HG03280 (cell line): Measurements from ENCODE around the gene CMC1.

Source experiments
- ATAC-seq: cut with Tn5 transposase; IDR thresholded peaks from one replicate; pipeline ENCODE4 v1.9.1; 2021; ENCODE audit warnings: mild to moderate bottlenecking, moderate library complexity; ENCODE audit not compliant: unreplicated experiment

Gene CMC1

GRCh38 chr3:28295898-28296490, 54.6 kb downstream of the CMC1 start:
- ATAC-seq, result no peak

- no peak for ATAC-seq
These were observed 58.3 kb downstream of the CMC1 start for GRCh38 chr3:28299705-28300104.

DNA sequence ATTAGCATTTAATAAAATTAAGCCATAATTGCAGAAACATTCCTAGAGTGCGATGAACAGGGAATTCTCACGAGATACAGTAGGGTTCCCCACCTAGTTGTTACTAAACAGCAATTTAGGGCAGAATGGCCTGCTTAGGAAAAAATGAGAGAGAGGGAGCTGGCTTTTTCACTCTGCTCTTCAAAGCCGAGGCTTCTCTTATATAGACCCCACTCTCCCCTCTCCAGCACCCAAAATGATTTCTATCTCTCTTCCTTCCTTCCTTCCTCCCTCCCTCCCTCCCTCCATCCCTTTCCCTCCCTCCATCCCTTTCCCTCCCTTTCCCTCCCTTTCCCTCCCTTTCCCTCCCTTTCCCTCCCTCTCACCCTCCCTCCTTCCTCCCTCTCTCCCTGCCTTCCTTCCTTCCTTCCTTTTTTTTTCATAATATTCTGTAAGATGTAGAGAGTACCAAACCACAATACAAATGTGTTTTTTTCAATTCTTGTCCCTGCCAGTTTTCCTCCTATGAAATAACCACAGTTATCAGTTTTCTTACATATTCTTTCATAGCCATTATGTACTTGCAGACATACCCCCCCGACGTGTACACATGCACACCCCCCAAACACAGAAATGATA, 59.0 kb downstream of the CMC1 start:
- no peak for ATAC-seq

DNA sequence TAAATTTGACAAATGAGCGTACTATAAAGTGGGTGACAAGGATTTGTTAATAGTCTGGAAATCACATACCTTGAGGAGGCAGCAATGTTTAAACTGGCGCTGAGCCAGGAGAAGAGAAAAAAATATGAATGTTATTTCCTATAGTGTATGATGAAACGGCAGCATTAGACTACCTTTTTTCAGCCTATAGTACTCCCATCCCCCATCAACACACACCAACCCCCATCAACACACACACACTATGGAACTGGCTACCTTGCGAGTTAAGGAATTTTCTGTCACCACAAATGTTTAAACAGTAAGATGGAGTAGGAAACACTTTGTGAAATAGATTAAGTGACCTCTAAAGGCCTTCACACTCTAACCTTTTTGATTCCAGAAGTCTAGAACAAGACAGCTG, 60.3 kb downstream of the CMC1 start:
- ATAC-seq, result no peak

DNA sequence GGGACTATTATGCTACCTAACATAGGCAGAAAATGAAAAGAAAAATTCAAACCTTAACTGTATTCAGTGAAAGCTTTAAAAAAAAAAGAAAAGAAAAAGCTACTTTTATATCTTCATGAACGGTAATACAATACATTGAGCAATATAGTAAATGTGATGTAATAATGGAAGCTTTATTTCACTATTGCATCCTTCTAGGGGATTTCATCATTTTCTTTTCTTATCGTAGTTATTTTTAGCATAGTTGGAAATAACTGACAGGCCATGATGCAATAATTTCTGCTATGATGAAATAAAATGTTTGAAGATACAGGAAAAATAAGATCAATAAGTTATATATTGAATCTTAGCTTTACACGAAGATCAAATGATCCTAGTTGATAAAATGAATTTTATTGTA, 66.8 kb downstream of the CMC1 start:
- ATAC-seq, result no peak

GRCh38 chr3:28315711-28316110, 74.3 kb downstream of the CMC1 start:
- ATAC-seq, result no peak

DNA sequence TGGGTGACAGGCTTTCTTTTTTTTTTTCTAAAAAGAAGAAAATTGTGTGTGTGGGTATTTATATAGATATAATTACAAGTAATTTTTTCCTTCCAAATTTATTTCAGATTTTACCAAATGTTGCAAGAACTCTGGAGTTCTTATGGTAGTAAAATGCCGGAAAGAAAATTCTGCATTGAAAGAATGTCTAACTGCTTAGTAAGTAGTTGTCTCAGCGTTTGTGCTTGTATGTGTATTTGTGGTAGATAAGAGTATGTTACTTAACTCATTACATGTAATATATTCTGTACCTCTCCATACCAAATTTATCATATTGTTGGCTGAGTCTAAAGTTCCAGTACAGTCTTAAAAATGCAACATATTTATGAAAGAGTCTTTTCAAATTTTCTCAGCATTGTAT, 74.8 kb downstream of the CMC1 start:
- no peak for ATAC-seq

GRCh38 chr3:28317438-28318022, 76.1 kb downstream of the CMC1 start:
- peak; percentile 96 for ATAC-seq

DNA sequence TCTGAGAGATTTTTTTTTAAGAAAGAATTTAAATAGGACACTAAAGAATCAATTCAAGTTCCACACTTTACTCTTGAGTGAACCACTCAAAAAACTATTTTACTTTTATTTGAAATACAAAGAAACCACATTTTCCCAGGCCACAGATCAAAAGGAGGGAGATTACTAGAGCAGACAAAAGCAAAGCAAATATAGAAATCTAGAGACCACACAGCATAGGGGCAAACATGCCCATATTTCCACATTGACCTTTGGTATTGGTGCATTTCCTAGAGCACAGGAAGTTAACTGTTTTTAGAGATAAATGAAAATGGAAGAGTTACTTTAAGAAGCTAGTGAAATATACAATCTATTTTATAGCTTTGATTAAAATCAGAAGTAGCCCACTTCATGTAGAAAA, 79.6 kb downstream of the CMC1 start:
- no peak for ATAC-seq

DNA sequence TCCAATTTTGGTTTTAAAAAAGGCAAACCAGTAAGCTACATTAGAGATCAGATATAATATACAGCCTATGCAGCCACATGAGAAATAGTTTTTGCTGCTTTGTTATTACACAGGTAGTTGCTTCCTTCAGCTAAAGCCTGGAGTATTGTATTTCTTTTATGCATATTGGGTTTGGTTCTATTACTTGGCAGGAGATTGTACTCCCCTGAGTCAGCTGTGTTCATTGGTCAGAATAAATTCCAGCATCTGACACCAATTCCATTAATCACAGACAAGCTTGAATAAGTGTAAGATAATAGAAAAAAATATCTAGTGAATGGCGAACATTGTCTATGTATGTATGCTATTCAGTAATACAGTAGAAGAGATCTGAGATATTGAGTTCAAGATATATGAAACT, 81.0 kb downstream of the CMC1 start:
- no peak for ATAC-seq

DNA sequence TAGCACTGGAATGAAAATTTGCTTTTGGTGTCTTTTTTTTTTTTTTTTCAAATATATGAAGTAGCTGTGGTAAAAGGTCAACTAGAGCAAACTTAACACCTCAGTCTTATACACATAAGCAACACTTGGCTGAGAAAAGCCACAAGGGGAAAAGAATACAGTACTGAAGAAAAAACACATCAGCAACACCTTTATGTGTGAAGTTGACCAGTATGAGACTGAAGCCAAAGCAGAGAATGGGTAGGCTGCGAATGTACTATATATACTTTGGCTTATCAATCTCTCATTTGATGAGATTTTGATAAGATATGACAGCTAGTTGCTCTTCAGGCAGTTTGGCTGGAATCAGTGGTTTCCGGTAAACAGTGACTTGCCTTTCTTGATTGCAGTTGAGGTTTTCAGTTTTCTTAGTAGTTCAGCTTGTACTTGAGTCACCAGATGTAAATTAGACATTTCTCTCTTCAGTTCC, 85.1 kb downstream of the CMC1 start:
- peak; percentile 84 for ATAC-seq

- peak; percentile 37 for ATAC-seq
These were observed 87.1 kb downstream of the CMC1 start for GRCh38 chr3:28328188-28329151.

- ATAC-seq, result no peak
These were observed 93.1 kb downstream of the CMC1 start for GRCh38 chr3:28334552-28334951.

DNA sequence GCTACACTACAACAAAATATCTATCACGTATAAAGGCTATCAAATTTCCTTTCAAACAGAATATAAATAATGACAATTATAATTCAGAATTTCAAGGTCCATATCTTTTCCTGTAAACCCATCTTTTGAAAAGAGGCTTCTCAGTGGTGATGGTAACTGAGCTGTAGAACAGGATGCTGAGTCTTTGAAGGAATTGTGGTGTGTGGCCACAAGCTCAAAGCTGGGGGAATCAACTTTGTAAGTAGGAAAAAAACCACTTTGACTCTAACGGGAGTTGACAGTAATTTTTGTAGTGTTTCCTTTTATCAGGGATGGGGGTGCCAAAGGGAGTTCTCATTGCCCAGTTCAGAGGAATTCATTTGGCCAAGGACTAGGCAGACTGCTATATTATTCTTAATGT, 93.8 kb downstream of the CMC1 start:
- no peak for ATAC-seq

DNA sequence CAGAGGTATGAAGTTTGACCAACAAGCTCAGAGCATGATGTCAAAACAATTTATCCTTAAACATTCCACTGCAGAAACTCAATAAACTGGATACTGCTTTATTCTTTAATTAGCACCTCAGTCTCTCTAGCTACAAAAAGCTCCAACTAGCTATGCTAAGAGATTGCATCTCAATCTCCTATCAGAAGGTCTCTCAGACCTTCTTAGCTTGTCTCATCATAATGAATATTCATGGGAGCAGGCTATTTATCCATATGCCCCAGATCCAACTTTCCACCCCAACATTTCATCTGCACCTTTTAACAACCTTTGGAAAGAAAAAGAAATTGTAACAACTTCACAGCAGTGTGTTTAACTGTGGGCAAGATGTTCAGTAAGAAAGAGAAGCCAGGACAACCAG, 95.8 kb downstream of the CMC1 start:
- ATAC-seq, result no peak

- no peak for ATAC-seq
These were observed 101.7 kb downstream of the CMC1 start for GRCh38 chr3:28343144-28343543.

GRCh38 chr3:28345690-28346089, 104.3 kb downstream of the CMC1 start:
- no peak for ATAC-seq

DNA sequence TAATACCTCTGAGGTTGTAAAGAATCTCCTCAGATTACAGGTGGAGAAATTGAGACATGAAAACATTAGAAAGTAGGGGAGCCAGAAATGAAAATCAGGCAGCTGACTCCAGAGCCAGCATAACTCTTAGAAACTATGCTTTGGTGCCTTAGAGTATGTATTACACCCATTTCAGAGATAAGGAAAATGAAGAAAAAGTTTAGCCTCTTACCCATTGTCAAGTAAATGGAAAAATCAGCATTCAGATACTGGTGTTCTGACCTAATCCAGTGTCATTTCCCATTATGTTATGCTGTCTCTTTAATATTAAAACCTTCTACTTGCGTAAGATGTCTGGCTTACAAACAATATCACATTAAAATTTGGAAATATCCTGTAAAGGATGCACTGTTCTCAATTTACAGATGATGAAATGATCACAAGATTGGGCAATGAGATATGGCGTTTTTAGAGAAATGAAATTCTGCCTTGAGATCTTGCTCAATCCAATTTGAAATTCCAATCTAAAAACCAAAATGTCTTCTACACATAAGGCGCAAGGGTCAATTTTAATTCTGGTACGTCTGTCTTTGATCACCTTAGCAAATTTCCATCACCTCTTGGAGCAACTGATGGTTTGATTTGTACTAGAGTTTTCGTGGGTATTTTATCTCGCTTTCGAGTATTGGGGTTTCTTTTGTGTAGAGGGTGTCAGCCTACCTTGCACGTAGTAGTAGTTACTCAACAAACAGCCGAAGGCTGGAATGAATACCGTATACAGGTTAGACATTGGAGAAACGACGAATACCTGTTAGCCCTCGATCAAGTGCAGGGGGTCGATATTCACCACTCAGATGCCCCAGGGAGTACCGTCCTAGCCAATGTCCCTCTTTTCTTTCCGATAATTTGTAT, 106.2 kb downstream of the CMC1 start:
- no peak for ATAC-seq

DNA sequence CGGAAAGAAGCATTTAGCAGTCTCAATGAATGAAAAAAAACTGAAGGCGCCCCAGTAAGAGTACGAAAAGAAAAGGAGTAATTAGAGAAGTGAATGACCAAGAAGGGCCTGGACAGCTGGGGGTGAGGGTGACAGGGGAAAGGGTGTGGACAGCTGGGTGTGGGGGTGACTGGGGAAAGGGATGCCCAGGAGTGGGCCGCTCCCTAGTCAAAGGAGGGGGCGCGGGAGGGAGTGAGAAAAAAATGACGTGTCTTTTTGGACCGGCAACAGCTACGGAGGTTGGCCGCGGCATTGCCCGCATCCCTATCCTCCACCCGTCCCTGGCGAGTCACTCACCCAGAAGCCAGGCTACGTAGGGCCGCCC, 106.8 kb downstream of the CMC1 start:
- no peak for ATAC-seq

DNA sequence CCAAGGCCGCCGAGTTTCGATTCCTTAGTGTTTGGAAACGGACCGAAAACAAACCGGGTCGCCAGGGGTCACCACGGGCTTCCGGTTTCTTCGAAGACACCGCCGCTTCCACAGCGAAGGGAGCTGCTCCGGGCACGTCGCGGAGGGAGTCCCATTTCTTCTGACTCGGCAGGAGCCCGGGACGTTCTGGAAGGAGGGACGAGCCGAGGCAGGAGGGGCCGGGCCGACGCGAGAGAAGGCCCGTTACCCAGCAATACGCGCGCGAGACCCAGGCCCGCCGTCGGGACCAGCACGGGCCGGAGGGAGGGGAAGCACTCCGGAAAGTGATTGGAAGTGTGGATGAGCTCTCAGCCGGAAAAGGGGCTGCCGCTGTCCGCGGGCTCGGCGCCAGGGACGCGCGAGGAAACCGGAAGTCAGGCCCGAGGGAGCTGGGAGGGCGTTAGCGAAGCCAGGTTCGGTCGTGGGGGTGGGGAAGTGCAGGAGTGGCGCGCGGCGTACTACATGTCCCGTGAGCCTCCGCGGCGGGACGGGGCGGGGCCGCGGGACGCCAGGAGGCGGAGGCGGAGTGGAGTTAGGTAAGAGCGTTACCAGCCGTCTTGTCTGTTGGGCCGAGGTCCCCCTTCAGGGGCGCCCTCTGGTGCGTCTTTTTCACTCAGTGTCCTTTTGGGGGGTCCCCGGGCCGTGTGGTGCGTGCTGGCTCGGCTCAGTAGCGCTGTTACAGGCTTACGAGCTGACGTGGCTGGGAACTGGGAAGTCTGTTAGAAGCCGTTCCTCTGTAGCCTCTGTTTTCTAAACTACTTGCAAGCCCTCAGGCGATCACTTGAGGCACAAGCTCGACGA, 107.4 kb downstream of the CMC1 start, which contains the start of the genes AZI2 and ZCWPW2:
Gene AZI2 (minus strand): TSS at position 196 of the 840 bp plus-strand sequence. CDS start 8,207 bp downstream, outside the sequence.
Gene ZCWPW2 (plus strand): TSS at position 93 of the 840 bp plus-strand sequence. CDS start 64,348 bp downstream, outside the sequence.
- peak; percentile 89 for ATAC-seq
